ENCODE measurements around the gene TFAP2E.

Gene TFAP2E

GRCh38 chr1:35561972-35562680 lies 11.0 kb upstream of the TFAP2E start:
- DNase-seq (ENCODE audit: extremely low spot score): no peak
- TF ChIP-seq L3MBTL2 (conservative IDR thresholded peaks at IDR 0.05) (no peak), BHLHE40 (IDR thresholded peaks at IDR 0.05; ENCODE audit: borderline replicate concordance) (no peak), ARNT (IDR thresholded peaks at IDR 0.05) (no peak), CTBP1 (IDR thresholded peaks at IDR 0.05; ENCODE audit: borderline replicate concordance) (no peak), NFRKB (IDR thresholded peaks at IDR 0.05) (no peak), ZNF384 (IDR thresholded peaks at IDR 0.05) (no peak), FOXA1 (IDR thresholded peaks at IDR 0.05) (no peak), HDGF (IDR thresholded peaks at IDR 0.05; ENCODE audit: borderline replicate concordance) (no peak), SUZ12 (IDR thresholded peaks at IDR 0.05) (no peak), ELF4 (IDR thresholded peaks at IDR 0.05) (no peak), LEF1 (IDR thresholded peaks at IDR 0.05; ENCODE audit: borderline replicate concordance) (no peak), TARDBP (IDR thresholded peaks at IDR 0.05) (no peak), SP1 (IDR thresholded peaks at IDR 0.05) (no peak), FOXM1 (IDR thresholded peaks at IDR 0.05; ENCODE audit: borderline replicate concordance) (no peak)
- TF ChIP-seq, protein P1, sequence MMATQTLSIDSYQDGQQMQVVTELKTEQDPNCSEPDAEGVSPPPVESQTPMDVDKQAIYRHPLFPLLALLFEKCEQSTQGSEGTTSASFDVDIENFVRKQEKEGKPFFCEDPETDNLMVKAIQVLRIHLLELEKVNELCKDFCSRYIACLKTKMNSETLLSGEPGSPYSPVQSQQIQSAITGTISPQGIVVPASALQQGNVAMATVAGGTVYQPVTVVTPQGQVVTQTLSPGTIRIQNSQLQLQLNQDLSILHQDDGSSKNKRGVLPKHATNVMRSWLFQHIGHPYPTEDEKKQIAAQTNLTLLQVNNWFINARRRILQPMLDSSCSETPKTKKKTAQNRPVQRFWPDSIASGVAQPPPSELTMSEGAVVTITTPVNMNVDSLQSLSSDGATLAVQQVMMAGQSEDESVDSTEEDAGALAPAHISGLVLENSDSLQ (IDR thresholded peaks at IDR 0.05): no peak
- ChIA-PET CTCF (no interaction called here), POLR2A (interaction anchor here (1.2 to 2.9 kb wide), 3 partner anchors 80 to 207 kb away, joined by 3 to 14 read pairs (median 3); partner anchors contain the start of gene CLSPN)

GRCh38 chr1:35563166-35563565 lies 9.9 kb upstream of the TFAP2E start:
- TF ChIP-seq LEF1 (IDR thresholded peaks at IDR 0.05; ENCODE audit: borderline replicate concordance): no peak
- TF ChIP-seq, protein P1 (IDR thresholded peaks at IDR 0.05): no peak
- TF ChIP-seq ELF4 (IDR thresholded peaks at IDR 0.05): no peak
- TF ChIP-seq ARNT (IDR thresholded peaks at IDR 0.05): no peak
- POLR2A ChIA-PET: no interaction called here
- CTCF ChIA-PET: no interaction called here
- no peak for DNase-seq (ENCODE audit: extremely low spot score)

- ChIA-PET CTCF (interaction anchor here (0.5 to 2.1 kb wide), 13 partner anchors 8 to 539 kb away, joined by 3 to 27 read pairs (median 4); partner anchors contain the start of gene CLSPN), POLR2A (interaction anchor here (0.5 kb wide), 1 partner anchor 357 kb away, joined by 3 read pairs; no protein-coding TSS in a partner anchor)
- DNase-seq (ENCODE audit: extremely low spot score): peak; percentile 73
- TF ChIP-seq ARNT (IDR thresholded peaks at IDR 0.05) (no peak), TARDBP (IDR thresholded peaks at IDR 0.05) (no peak), ELF4 (IDR thresholded peaks at IDR 0.05) (no peak), SP1 (IDR thresholded peaks at IDR 0.05) (no peak), L3MBTL2 (conservative IDR thresholded peaks at IDR 0.05) (no peak)
Observed at GRCh38 chr1:35564037-35564883, 8.9 kb upstream of the TFAP2E start.

DNA sequence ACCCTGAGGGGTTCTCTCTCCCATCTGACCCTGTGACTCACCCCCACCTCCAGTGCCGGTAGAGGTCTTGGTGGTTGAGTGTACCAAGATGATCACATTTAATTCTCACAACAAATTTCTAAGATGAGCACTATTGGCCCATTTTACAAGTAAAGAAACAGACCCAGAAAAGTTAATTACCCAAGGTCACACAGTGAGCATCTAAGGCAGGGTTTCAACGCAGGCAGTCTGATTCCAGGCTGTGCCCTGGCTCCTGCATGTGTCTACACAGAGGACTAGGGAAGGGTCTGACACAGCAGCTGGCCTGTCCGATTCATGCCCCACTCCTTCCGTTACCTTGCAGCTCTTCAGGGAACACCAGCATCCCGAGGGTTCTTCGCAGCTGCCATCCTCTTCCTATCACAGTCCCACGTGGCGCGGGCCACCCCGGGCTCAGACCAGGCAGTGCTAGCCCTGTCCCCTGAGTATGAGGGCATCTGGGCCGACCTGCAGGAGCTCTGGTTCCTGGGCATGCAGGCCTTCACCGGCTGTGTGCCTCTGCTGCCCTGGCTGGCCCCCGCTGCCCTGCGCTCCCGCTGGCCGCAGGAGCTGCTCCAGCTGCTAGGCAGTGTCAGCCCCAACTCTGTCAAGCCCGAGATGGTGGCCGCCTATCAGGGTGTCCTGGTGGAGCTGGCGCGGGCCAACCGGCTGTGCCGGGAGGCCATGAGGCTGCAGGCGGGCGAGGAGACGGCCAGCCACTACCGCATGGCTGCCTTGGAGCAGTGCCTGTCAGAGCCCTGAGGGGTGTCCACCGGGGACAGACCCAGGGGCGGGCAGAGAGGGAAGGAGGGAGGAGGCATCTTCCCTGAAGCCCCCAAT lies 8.0 kb upstream of the TFAP2E start:
- no peak for DNase-seq (ENCODE audit: extremely low spot score)
- TF ChIP-seq TARDBP (IDR thresholded peaks at IDR 0.05) (no peak), FOXK2 (IDR thresholded peaks at IDR 0.05) (no peak), ELF4 (IDR thresholded peaks at IDR 0.05) (no peak), L3MBTL2 (conservative IDR thresholded peaks at IDR 0.05) (no peak), SP1 (IDR thresholded peaks at IDR 0.05) (no peak), LEF1 (IDR thresholded peaks at IDR 0.05; ENCODE audit: borderline replicate concordance) (no peak), ARNT (IDR thresholded peaks at IDR 0.05) (no peak), NFRKB (IDR thresholded peaks at IDR 0.05) (no peak), ZNF384 (IDR thresholded peaks at IDR 0.05) (no peak), HDGF (IDR thresholded peaks at IDR 0.05; ENCODE audit: borderline replicate concordance) (no peak), CTBP1 (IDR thresholded peaks at IDR 0.05; ENCODE audit: borderline replicate concordance) (no peak), FOXA1 (IDR thresholded peaks at IDR 0.05) (no peak), FOXM1 (IDR thresholded peaks at IDR 0.05; ENCODE audit: borderline replicate concordance) (no peak)
- TF ChIP-seq, protein P1 (IDR thresholded peaks at IDR 0.05): no peak
- POLR2A ChIA-PET: interaction anchor here (0.5 kb wide), 1 partner anchor 358 kb away, joined by 3 read pairs; no protein-coding TSS in a partner anchor
- CTCF ChIA-PET: interaction anchor here (0.5 to 2.1 kb wide), 14 partner anchors 9 to 540 kb away, joined by 3 to 27 read pairs (median 4); partner anchors contain the start of gene CLSPN

GRCh38 chr1:35565742-35566133 lies 7.4 kb upstream of the TFAP2E start:
- CTCF ChIA-PET: interaction anchor here (0.6 to 2.1 kb wide), 2 partner anchors 114 to 128 kb away, joined by 3 to 27 read pairs; no protein-coding TSS in a partner anchor
- TF ChIP-seq BHLHE40 (IDR thresholded peaks at IDR 0.05; ENCODE audit: borderline replicate concordance) (no peak), SP1 (IDR thresholded peaks at IDR 0.05) (no peak), FOXA1 (IDR thresholded peaks at IDR 0.05) (no peak), LEF1 (IDR thresholded peaks at IDR 0.05; ENCODE audit: borderline replicate concordance) (no peak), FOXM1 (IDR thresholded peaks at IDR 0.05; ENCODE audit: borderline replicate concordance) (no peak)
- no peak for DNase-seq (ENCODE audit: extremely low spot score)
- POLR2A ChIA-PET: no interaction called here

Data from HEK293T (cell line).